Tibial nerve (tissue), 4 donors: ENCODE results near the gene EPS8.

ENCODE experiments used
- EP300 ChIP-seq, 2 donors: sonication (generic); formaldehyde crosslinking; IDR thresholded peaks; one replicate each; pipeline ENCODE4 v1.6.1; 2017; ENCODE audit warnings: antibody characterized with exemption in 2 of 2, mild to moderate bottlenecking in 1 of 2
- POLR2A ChIP-seq, 2 donors: fragments of 450-650 bp; IDR thresholded peaks; one replicate each; pipeline ENCODE4 v1.6.1; 2017; ENCODE audit warnings: antibody characterized with exemption in 2 of 2, mild to moderate bottlenecking in 2 of 2, moderate library complexity in 2 of 2
- TF ChIP-seq, protein P1 (sequence below), 5 experiments: fragments of 200-600 bp in 3 of 5; fragments of 450-650 bp in 2 of 5; sonication (generic) in 3 of 5; IDR thresholded peaks; one replicate each; pipeline ENCODE4 v1.5.1; 2016 to 2019; ENCODE audit warnings: antibody characterized with exemption in 5 of 5, mild to moderate bottlenecking in 3 of 5, moderate library complexity in 2 of 5

DNA sequence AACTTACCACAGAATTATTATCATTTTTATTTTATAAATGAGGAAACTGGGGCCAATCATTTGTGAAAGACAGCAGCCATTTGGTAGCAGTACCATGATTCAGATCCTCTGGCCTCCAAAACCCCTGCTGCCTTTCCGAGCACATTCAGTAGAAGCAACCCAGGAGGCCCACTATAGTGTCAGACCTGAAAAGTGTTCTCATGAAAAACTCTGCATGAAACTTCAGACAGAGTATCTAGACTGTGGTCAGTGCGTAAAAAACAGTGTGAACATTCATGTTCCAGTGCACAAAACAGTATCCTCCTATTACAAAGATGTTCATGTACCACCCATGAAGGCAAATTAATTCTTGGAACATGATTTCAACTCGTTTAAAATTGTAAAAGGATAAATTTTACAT is 112.0 kb downstream of the EPS8 start:
- TF ChIP-seq, protein P1, sequence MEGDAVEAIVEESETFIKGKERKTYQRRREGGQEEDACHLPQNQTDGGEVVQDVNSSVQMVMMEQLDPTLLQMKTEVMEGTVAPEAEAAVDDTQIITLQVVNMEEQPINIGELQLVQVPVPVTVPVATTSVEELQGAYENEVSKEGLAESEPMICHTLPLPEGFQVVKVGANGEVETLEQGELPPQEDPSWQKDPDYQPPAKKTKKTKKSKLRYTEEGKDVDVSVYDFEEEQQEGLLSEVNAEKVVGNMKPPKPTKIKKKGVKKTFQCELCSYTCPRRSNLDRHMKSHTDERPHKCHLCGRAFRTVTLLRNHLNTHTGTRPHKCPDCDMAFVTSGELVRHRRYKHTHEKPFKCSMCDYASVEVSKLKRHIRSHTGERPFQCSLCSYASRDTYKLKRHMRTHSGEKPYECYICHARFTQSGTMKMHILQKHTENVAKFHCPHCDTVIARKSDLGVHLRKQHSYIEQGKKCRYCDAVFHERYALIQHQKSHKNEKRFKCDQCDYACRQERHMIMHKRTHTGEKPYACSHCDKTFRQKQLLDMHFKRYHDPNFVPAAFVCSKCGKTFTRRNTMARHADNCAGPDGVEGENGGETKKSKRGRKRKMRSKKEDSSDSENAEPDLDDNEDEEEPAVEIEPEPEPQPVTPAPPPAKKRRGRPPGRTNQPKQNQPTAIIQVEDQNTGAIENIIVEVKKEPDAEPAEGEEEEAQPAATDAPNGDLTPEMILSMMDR (IDR thresholded peaks at IDR 0.05): no peak
- no peak for TF ChIP-seq EP300 (IDR thresholded peaks at IDR 0.05)
- TF ChIP-seq POLR2A (IDR thresholded peaks at IDR 0.05): no peak
